ENCODE results near the gene FAM83E. TPM values are rescaled to one million over a fixed set of nuclear protein-coding genes. Genes with fewer than 3 reads are reported as not detected.
A peak's percentile ranks its signal among the peaks of the same experiment; 100 is the strongest.

FAM83E gene
- total and polyA plus RNA-seq, 10 of the 15 experiments (the other 5 are each of a cell fraction or from before 2014, with no cell fraction given), result 0.14 to 2.5 (median 0.33) TPM; not detected in 4

GRCh38 chr19:48624791-48625723 is 10.2 kb upstream of the FAM83E start:
- RAD21 ChIA-PET (ENCODE audit: unreplicated experiment), result no interaction called here
- in situ Hi-C loops (cut with MboI), result loop anchor here (25.0 kb wide), 1 partner anchor 1262 kb away; the partner anchor contains the start of genes AKT1S1, IL4I1 and TBC1D17
- H3K4me3 ChIP-seq, result peak overlapping the region; percentile 68; the same call in 1 of the 2 replicates

More at GRCh38 chr19:48624791-48625723, 10.2 kb upstream of the FAM83E start:
- Histone ChIP-seq H4K20me1 (ENCODE audit: control insufficient read depth, insufficient read depth) (no peaks in the 10 kb centered on the region), H3K4me1 (ENCODE audit: control insufficient read depth, insufficient read depth, low read length) (peaks cover 18% of the 10 kb centered on the region), H3K27me3 (replicated peaks in 1 of 2; ENCODE audit: control insufficient read depth in 2 of 2, insufficient read depth in 2 of 2, low read length in 1 of 2) (no peaks in the 10 kb centered on the region), H2AFZ (ENCODE audit: control insufficient read depth, low read depth, low read length) (no peak overlapping the region), H3K36me3 (ENCODE audit: control insufficient read depth in 2 of 2, insufficient read depth in 2 of 2, low read length in 1 of 2) (peaks cover 2 to 8% of the 10 kb centered on the region in 2 experiments; a peak in 2 of 4 replicates), H3K9me3 (replicated peaks; ENCODE audit: control insufficient read depth, insufficient read depth, low read length) (no peaks in the 10 kb centered on the region), H3K79me2 (ENCODE audit: control insufficient read depth, insufficient read depth, low read length) (peaks cover 20% of the 10 kb centered on the region), H3K4me2 (ENCODE audit: control insufficient read depth, insufficient read depth) (peak overlapping the region; percentile 97), H3K9ac (ENCODE audit: control insufficient read depth, insufficient read depth, low read length) (peak overlapping the region; percentile 64), H3K27ac (ENCODE audit: control insufficient read depth, insufficient read depth) (peak overlapping the region; percentile 67; the same call in 1 of the 2 replicates)
- no TSS peak for BruUV-seq (replicated peaks)
- FAIRE-seq (no peak), DNase-seq (ENCODE audit: low read depth, low spot score) (no peak), ATAC-seq (no peak)
- SMC1A ChIA-PET (ENCODE audit: uncharacterized antibody, unreplicated experiment), result no interaction called here
- intact Hi-C loops (cut with micrococcal nuclease; ENCODE audit: unreplicated experiment), result no loop called here
- POLR2A ChIA-PET, result interaction anchor here (6.6 kb wide), 1 partner anchor 9 kb away, joined by 62 read pairs; no protein-coding TSS in a partner anchor
- no peak for TF ChIP-seq BMI1 (IDR thresholded peaks at IDR 0.05; ENCODE audit: borderline replicate concordance)
- TF ChIP-seq, protein P1, sequence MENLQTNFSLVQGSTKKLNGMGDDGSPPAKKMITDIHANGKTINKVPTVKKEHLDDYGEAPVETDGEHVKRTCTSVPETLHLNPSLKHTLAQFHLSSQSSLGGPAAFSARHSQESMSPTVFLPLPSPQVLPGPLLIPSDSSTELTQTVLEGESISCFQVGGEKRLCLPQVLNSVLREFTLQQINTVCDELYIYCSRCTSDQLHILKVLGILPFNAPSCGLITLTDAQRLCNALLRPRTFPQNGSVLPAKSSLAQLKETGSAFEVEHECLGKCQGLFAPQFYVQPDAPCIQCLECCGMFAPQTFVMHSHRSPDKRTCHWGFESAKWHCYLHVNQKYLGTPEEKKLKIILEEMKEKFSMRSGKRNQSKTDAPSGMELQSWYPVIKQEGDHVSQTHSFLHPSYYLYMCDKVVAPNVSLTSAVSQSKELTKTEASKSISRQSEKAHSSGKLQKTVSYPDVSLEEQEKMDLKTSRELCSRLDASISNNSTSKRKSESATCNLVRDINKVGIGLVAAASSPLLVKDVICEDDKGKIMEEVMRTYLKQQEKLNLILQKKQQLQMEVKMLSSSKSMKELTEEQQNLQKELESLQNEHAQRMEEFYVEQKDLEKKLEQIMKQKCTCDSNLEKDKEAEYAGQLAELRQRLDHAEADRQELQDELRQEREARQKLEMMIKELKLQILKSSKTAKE (IDR thresholded peaks at IDR 0.05; ENCODE audit: low read depth, poor library complexity, severe bottlenecking), result no peak
- no peak for TF ChIP-seq FOXM1 (IDR thresholded peaks at IDR 0.05; ENCODE audit: low read depth, low read length)
- no peak for TF ChIP-seq ZNF274 (IDR thresholded peaks at IDR 0.05; ENCODE audit: insufficient read depth, insufficient read length)
- TF ChIP-seq PAX8 (IDR thresholded peaks at IDR 0.05), result no peak
- TF ChIP-seq CBX5 (IDR thresholded peaks at IDR 0.05; ENCODE audit: low read depth), result no peak
- TF ChIP-seq CBX3 (IDR thresholded peaks at IDR 0.05; ENCODE audit: borderline replicate concordance, low read depth), result no peak
- no peak for TF ChIP-seq IRF5 (IDR thresholded peaks at IDR 0.05; ENCODE audit: borderline replicate concordance)
- no peak for TF ChIP-seq FOXK2 (IDR thresholded peaks at IDR 0.05)
- no peak for TF ChIP-seq NFIC (IDR thresholded peaks at IDR 0.05; ENCODE audit: low read depth, low read length)
- no peak for TF ChIP-seq SIN3A (IDR thresholded peaks at IDR 0.05; ENCODE audit: low read depth, low read length)
- TF ChIP-seq SUZ12 (IDR thresholded peaks at IDR 0.05; ENCODE audit: unreplicated experiment), result no peak
- TF ChIP-seq ZNF384 (IDR thresholded peaks at IDR 0.05; ENCODE audit: borderline replicate concordance, low read depth, low read length), result no peak
- no peak for TF ChIP-seq JUND (IDR thresholded peaks at IDR 0.05; ENCODE audit: low read depth, low read length)
- TF ChIP-seq CBFB (IDR thresholded peaks at IDR 0.05; ENCODE audit: low read depth), result no peak
- no peak for TF ChIP-seq ZNF207 (IDR thresholded peaks at IDR 0.05; ENCODE audit: borderline replicate concordance)
- CTCF ChIA-PET, result no interaction called here
- WGBS (ENCODE audit: insufficient coverage, insufficient replicate concordance, low lambda C conversion rate, missing lambda C conversion rate), result 72% methylated on average over 22 of the region's 24 CpGs

Data from GM12878 (cell line).